Stimulated activated CD8-positive, alpha-beta memory T cell treated with anti-CD3 and anti-CD28 coated beads, Interleukin-4, amount 100 ng/mL, for 48 hours (primary cell): Measurements from ENCODE around the gene EGFLAM.

Experiments
- DNase-seq: peaks from one replicate; pipeline ENCODE4 v3.0.0-alpha.2; 2020

The EGFLAM gene

GRCh38 chr5:38258319-38259061 is at the start of gene EGFLAM:
EGFLAM (plus strand) TSS chr5:38258559; CDS start chr5:38258755, 196 bp downstream.
- peak; percentile 35 for DNase-seq

GRCh38 chr5:38208782-38209378 is 49.5 kb upstream of the EGFLAM start:
- no peak for DNase-seq

- no peak for DNase-seq
Observed at GRCh38 chr5:38210676-38211353, 47.5 kb upstream of the EGFLAM start.

- no peak for DNase-seq
Observed at GRCh38 chr5:38211354-38211710, 47.0 kb upstream of the EGFLAM start.

- no peak for DNase-seq
Observed at GRCh38 chr5:38212307-38212706, 46.1 kb upstream of the EGFLAM start.

GRCh38 chr5:38226091-38226490 is 32.3 kb upstream of the EGFLAM start:
- no peak for DNase-seq

GRCh38 chr5:38228914-38229313 is 29.4 kb upstream of the EGFLAM start:
- no peak for DNase-seq

GRCh38 chr5:38234737-38235136 is 23.6 kb upstream of the EGFLAM start:
- no peak for DNase-seq

- DNase-seq = no peak
Observed at GRCh38 chr5:38237681-38238080, 20.7 kb upstream of the EGFLAM start.

- DNase-seq = no peak
Observed at GRCh38 chr5:38240212-38240611, 18.1 kb upstream of the EGFLAM start.

- DNase-seq = no peak
Observed at GRCh38 chr5:38241655-38242054, 16.7 kb upstream of the EGFLAM start.

GRCh38 chr5:38245307-38245706 is 13.1 kb upstream of the EGFLAM start:
- no peak for DNase-seq

GRCh38 chr5:38249301-38249700 is 9.1 kb upstream of the EGFLAM start:
- no peak for DNase-seq

- no peak for DNase-seq
Observed at GRCh38 chr5:38249812-38250211, 8.5 kb upstream of the EGFLAM start.

- no peak for DNase-seq
Observed at GRCh38 chr5:38250763-38251448, 7.5 kb upstream of the EGFLAM start.

- no peak for DNase-seq
Observed at GRCh38 chr5:38253759-38254158, 4.6 kb upstream of the EGFLAM start.

- no peak for DNase-seq
Observed at GRCh38 chr5:38257308-38258041, 884 bp upstream of the EGFLAM start.

GRCh38 chr5:38258042-38258318 is 379 bp upstream of the EGFLAM start:
- DNase-seq = no peak

- no peak for DNase-seq
Observed at GRCh38 chr5:38259062-38259808, 876 bp downstream of the EGFLAM start.

GRCh38 chr5:38259809-38260160 is 1.4 kb downstream of the EGFLAM start:
- no peak for DNase-seq

- no peak for DNase-seq
Observed at GRCh38 chr5:38263983-38264382, 5.6 kb downstream of the EGFLAM start.

GRCh38 chr5:38265546-38266179 is 7.3 kb downstream of the EGFLAM start:
- peak; percentile 81 for DNase-seq
